Heart left ventricle (tissue), 13 donors: ENCODE measurements around the gene GUCA1A.

Experiments used
- POLR2A ChIP-seq, 2 donors: fragments of 450-650 bp; IDR thresholded peaks; one replicate each; pipeline ENCODE4 v1.6.1; 2017; ENCODE audit warnings: antibody characterized with exemption in 2 of 2, mild to moderate bottlenecking in 2 of 2, moderate library complexity in 2 of 2
- TF ChIP-seq, protein P1 (sequence below), 12 donors: fragments of 200-600 bp; sonication (generic) in 4 of 12; IDR thresholded peaks; one replicate each; pipeline versions ENCODE4 v1.5.0 to v1.8.0; 2018 to 2022; ENCODE audit warnings: antibody characterized with exemption in 12 of 12, mild to moderate bottlenecking in 5 of 12
- donor health status: ischemic (EF 13 %, LVEDD 7.1; RV severe dilation, severe dysfunction).
- donor health status: DM: no; HTN: yes; CAD: no.
- donor health status: DM: no; HTN: no; CAD: no.
- donor health status: ischemic (EF 25% LVEDD 6.9; RV normal size, moderate dysfunction).
- donor health status: ischemic (EF 25% LVEDD 5.7; RV mildly dilated, moderate dysfunction).
- donor health status: ischemic (EF 35%, LVEDD 5.7; RV mildly dilated, moderate dysfunction).
- donor health status: nonischemic (EF 11% LVEDD 7.7; RV severe dilation, severe dysfunction).
- donor health status: DM: yes; HTN: yes; CAD: no.
- donor health status: PGD.
- donor health status: ischemic (EF 29% LVEDD 5.4; RV normal size, mild dysfunction).
- donor health status: nonischemic (EF 23%, LVEDD 6.1; RV moderate dilation, normal function).

DNA sequence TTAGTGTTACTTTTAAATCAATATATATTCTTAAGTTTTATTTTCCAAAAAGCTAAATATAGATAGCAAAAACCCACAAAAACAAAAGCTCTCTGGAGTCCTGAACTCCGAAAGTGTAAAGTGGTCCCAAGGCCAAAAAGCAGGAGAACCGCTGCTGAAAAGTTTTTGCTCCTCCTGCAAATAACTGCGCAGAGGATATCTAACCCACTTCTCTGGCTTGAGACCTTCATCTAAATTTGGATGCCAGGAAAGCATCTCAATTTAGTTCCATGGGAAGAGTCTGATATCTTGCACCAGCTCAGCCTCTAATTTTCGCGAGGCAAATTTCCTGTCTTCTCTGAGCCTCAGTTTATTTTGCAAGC is 44.0 kb downstream of the GUCA1A start:
- TF ChIP-seq, protein P1, sequence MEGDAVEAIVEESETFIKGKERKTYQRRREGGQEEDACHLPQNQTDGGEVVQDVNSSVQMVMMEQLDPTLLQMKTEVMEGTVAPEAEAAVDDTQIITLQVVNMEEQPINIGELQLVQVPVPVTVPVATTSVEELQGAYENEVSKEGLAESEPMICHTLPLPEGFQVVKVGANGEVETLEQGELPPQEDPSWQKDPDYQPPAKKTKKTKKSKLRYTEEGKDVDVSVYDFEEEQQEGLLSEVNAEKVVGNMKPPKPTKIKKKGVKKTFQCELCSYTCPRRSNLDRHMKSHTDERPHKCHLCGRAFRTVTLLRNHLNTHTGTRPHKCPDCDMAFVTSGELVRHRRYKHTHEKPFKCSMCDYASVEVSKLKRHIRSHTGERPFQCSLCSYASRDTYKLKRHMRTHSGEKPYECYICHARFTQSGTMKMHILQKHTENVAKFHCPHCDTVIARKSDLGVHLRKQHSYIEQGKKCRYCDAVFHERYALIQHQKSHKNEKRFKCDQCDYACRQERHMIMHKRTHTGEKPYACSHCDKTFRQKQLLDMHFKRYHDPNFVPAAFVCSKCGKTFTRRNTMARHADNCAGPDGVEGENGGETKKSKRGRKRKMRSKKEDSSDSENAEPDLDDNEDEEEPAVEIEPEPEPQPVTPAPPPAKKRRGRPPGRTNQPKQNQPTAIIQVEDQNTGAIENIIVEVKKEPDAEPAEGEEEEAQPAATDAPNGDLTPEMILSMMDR (IDR thresholded peaks at IDR 0.05): no peak
- TF ChIP-seq POLR2A (IDR thresholded peaks at IDR 0.05): no peak
